ENCODE results near the gene TBC1D20.
A peak's percentile ranks its signal among the peaks of the same experiment; 100 is the strongest.

The TBC1D20 gene

GRCh38 chr20:432208-432607 is 30.1 kb downstream of the TBC1D20 start:
- no peak overlapping the region for H3K4me3 ChIP-seq (ENCODE audit: low read depth, low read length)
- no peak for DNase-seq (ENCODE audit: low read depth)
- TF ChIP-seq CTCF (IDR thresholded peaks at IDR 0.05; ENCODE audit: low read depth, low read length) (no peak), MYC (IDR thresholded peaks at IDR 0.05; ENCODE audit: low read depth, low read length) (no peak), MAX (IDR thresholded peaks at IDR 0.05; ENCODE audit: low read depth, low read length) (no peak), POLR2A (IDR thresholded peaks at IDR 0.05; ENCODE audit: extremely low read depth, insufficient read length) (no peak)

GRCh38 chr20:431012-431904 is 31.1 kb downstream of the TBC1D20 start:
- no peak overlapping the region for H3K4me3 ChIP-seq (ENCODE audit: low read depth, low read length)
- DNase-seq (ENCODE audit: low read depth): peak; percentile 86
- TF ChIP-seq CTCF (IDR thresholded peaks at IDR 0.05; ENCODE audit: low read depth, low read length) (peak; percentile 85), MYC (IDR thresholded peaks at IDR 0.05; ENCODE audit: low read depth, low read length) (peak; percentile 40), MAX (IDR thresholded peaks at IDR 0.05; ENCODE audit: low read depth, low read length) (peak; percentile 69), POLR2A (IDR thresholded peaks at IDR 0.05; ENCODE audit: extremely low read depth, insufficient read length) (no peak)

GRCh38 chr20:430091-430999 is 32.0 kb downstream of the TBC1D20 start:
- DNase-seq (ENCODE audit: low read depth): no peak
- TF ChIP-seq MYC (IDR thresholded peaks at IDR 0.05; ENCODE audit: low read depth, low read length): no peak
- no peak for TF ChIP-seq POLR2A (IDR thresholded peaks at IDR 0.05; ENCODE audit: extremely low read depth, insufficient read length)
- no peak for TF ChIP-seq MAX (IDR thresholded peaks at IDR 0.05; ENCODE audit: low read depth, low read length)
- TF ChIP-seq CTCF (IDR thresholded peaks at IDR 0.05; ENCODE audit: low read depth, low read length): no peak
- H3K4me3 ChIP-seq (ENCODE audit: low read depth, low read length): no peak overlapping the region

- no peak for TF ChIP-seq MAX (IDR thresholded peaks at IDR 0.05; ENCODE audit: low read depth, low read length)
- TF ChIP-seq CTCF (IDR thresholded peaks at IDR 0.05; ENCODE audit: low read depth, low read length): no peak
- H3K4me3 ChIP-seq (ENCODE audit: low read depth, low read length): no peak overlapping the region
- no peak for DNase-seq (ENCODE audit: low read depth)
Observed at GRCh38 chr20:428658-429200, 33.6 kb downstream of the TBC1D20 start.

- TF ChIP-seq MAX (IDR thresholded peaks at IDR 0.05; ENCODE audit: low read depth, low read length) (no peak), CTCF (IDR thresholded peaks at IDR 0.05; ENCODE audit: low read depth, low read length) (no peak), POLR2A (IDR thresholded peaks at IDR 0.05; ENCODE audit: extremely low read depth, insufficient read length) (no peak), MYC (IDR thresholded peaks at IDR 0.05; ENCODE audit: low read depth, low read length) (no peak)
- DNase-seq (ENCODE audit: low read depth): no peak
- no peak overlapping the region for H3K4me3 ChIP-seq (ENCODE audit: low read depth, low read length)
Observed at GRCh38 chr20:427849-428657, 34.3 kb downstream of the TBC1D20 start.
